Measurements from ENCODE around the gene GPR89A.
A peak's percentile ranks its signal among the peaks of the same experiment; 100 is the strongest.
"Not testable (repeated sequence)": the region's sequence is repeated elsewhere in the genome, so short reads cannot be mapped to it uniquely, and the experiment has no call there.

Gene GPR89A

DNA sequence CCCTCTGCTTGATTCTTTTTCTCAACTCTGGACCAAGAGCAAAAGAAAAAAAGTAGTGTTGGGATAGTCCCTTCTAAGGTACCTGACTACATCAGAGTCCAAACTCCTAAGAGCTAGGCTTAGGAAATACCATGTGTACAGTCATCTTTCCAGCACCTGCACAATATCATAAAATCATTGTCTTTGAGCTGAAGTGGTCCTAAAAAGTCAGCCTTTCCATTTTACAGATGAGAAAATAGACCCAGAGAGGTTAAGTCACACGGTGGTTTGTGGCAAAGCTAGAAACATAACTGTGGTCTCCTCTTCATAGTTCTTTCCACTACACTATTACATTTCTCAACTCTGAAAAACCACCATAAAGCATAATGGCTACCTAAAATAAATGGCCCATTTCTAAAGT lies 36.2 kb downstream of the GPR89A start:
- H4K20me1 ChIP-seq, H3K27ac ChIP-seq, H3K4me2 ChIP-seq, H3K36me3 ChIP-seq, H3K9me3 ChIP-seq, H3K4me3 ChIP-seq, H3K27me3 ChIP-seq, H3K4me1 ChIP-seq, H3K9ac ChIP-seq: not testable (repeated sequence)

DNA sequence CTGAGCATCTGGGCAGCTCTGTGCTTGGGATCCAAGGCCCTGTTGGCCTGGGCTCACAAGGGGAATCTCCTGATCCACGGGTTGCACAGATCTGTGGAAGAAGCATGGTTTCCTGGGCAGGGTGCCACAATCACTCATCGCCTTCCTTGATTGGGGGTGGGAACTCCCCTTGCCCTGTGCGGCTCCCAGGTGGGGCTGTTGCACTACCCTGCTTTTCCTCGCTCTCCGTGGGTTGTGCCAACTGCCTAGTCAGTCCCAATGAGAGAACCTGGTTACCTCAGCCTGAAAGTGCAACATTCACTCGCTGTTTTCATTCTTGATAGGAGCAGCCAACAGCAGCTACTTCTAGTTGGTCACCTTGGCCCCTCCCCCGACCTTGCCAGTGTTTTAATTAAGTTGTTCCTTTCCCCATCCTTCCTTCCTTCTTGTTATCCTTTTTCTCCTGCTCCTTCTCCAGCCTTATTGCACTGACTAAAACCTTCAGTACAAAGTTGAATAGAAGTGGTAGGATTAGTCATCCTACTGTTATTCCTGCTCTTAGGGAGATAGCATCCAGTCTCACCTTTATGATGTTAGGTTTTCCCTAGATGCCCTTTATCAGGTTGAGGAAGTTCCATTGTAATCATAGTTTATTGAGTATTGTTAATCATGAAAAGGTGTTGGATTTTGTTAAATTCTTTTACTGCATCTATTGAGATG lies 48.6 kb downstream of the GPR89A start:
- not testable (repeated sequence) for H3K9ac ChIP-seq, H3K4me2 ChIP-seq, H4K20me1 ChIP-seq, H3K27me3 ChIP-seq, H3K27ac ChIP-seq, H3K9me3 ChIP-seq, H3K4me1 ChIP-seq, H3K36me3 ChIP-seq, H3K4me3 ChIP-seq

DNA sequence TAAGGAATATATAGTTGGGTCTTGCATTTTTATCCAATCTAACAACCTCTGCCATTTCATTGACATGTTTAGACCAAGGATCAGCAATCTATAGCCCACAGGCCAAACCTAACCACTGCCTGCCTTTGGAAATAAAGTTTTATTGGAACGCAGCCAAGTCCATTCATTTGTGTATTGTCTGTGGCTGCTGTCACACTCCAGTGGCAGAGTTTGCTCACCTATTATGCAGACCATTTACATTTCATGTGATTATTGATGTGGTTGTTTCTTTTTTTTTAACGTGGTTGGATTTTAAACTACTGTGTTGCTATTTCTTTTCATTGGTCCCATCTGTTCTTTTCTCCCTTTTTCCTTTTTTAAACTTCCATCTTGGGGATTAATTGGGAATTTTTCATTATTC lies 54.7 kb downstream of the GPR89A start:
- not testable (repeated sequence) for H3K27me3 ChIP-seq, H3K4me3 ChIP-seq, H3K9ac ChIP-seq, H3K4me2 ChIP-seq, H3K4me1 ChIP-seq, H4K20me1 ChIP-seq, H3K9me3 ChIP-seq, H3K27ac ChIP-seq, H3K36me3 ChIP-seq

DNA sequence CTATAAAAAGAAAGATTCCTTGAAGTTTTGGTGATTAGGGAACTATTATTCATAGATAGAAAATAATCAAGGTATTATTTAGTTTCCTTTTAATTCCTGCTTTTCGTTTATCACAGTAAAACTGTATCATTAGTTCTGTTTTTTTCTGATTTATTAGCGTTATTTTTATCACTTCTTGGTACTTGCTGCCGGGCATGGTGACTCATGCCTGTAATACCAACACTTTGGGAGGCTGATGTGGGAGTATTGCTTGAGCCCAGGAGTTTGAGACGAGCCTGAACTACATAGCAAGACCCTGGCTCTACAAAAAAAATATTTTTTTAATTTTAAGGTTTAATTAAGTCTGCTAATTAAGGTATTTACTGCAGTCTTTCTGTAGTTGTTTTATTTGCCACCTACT lies 57.2 kb downstream of the GPR89A start:
- not testable (repeated sequence) for H4K20me1 ChIP-seq, H3K4me3 ChIP-seq, H3K4me1 ChIP-seq, H3K27me3 ChIP-seq, H3K27ac ChIP-seq, H3K36me3 ChIP-seq, H3K9ac ChIP-seq, H3K4me2 ChIP-seq, H3K9me3 ChIP-seq

DNA sequence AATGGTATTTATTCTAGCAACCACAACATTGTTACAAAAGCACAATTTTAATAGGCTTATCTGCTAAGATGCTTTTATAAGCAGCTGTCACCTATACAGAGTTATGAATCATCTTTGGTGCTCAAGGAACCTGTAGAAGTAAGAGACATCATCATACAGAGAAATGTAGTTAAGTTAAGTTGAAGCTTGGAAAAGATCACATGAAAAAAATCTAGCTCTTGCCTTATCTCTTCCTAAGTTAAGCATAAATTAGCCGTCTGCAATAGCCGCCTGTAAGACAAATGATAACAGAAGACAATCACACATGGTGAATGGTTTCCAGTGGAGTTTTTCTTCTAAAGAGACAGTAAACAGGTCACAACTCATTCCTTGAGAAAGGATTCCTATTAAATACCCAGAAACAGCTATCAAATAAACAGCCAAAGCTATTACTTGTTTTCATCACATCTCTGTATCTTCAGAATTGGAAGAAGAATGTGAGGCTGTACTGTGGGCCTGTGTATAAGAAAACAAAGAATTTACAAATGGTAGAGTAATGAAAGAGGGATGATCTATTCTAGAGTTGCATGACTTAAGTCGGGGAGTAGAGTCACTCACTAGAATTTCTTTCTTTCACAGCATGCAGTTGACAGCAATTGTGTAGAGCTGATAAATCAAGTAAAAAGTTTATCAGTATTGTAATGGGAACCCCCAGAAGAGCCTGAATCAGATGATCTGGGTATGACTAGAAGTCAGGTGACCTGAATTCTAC lies 63.4 kb downstream of the GPR89A start:
- not testable (repeated sequence) for H3K27ac ChIP-seq, H3K4me3 ChIP-seq, H3K4me1 ChIP-seq, H3K27me3 ChIP-seq, H3K4me2 ChIP-seq, H4K20me1 ChIP-seq, H3K36me3 ChIP-seq, H3K9me3 ChIP-seq, H3K9ac ChIP-seq

DNA sequence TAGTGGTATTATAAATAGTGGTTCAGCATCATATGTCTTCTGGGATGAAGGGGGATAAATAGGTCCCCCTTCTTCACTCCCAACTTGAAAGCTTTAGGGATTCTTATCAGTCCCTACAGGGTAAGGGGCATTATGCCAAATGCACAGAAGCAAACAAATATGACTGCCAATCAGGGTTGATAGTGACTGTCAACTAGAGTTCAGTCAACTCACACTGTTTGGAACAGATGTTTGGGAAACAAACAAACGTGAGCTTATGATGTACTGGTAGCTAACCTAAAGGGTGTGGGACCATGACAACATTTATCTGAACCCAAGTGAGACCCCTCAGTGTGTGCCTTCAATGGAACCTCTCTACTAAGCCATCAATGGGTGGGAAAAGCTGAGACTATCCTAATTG lies 65.4 kb downstream of the GPR89A start:
- H3K36me3 ChIP-seq, H4K20me1 ChIP-seq, H3K4me3 ChIP-seq, H3K4me1 ChIP-seq, H3K9me3 ChIP-seq, H3K27ac ChIP-seq, H3K4me2 ChIP-seq, H3K9ac ChIP-seq, H3K27me3 ChIP-seq: not testable (repeated sequence)

DNA sequence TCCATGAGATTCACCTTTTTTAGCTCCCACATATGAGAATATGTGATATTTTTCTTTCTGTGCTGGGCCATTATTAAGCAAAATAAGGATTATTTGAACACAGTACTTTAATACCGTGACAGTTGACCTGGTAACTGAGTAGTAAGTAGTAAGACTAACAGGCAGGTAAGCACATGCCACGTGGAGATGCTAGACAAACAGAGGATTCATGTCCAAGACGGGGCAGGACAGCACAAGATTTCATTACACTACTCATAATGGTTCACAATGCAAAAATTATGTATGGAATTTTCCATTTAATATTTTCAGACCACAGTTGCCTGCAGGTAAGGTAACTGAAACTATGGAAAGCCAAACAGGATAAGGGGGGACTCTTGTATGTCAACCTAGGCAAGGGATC lies 77.1 kb downstream of the GPR89A start:
- not testable (repeated sequence) for H3K27me3 ChIP-seq, H3K9me3 ChIP-seq, H3K36me3 ChIP-seq, H3K9ac ChIP-seq, H3K4me1 ChIP-seq, H3K4me3 ChIP-seq, H4K20me1 ChIP-seq, H3K27ac ChIP-seq, H3K4me2 ChIP-seq

DNA sequence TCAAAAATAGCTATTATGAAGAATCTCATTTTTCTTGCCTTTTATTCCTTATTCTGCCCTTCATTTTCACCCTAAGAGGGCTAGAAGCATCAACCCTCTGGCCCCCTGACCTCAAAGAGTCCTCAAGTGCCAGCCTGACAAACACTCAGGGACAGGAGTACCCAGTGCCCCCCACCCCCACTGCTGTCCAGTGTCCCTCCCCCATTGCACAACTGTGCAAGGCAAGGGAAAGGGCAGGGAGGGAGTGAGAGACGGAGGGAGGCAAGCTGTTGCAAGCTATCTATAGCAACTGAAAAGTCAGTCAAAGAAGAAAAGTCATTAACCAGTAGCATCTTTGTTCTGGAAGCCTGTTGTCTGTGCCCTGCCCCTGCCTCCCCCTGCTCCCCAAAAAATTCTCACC lies 78.3 kb downstream of the GPR89A start:
- H4K20me1 ChIP-seq, H3K4me2 ChIP-seq, H3K9ac ChIP-seq, H3K27ac ChIP-seq, H3K27me3 ChIP-seq, H3K36me3 ChIP-seq, H3K4me3 ChIP-seq, H3K9me3 ChIP-seq: not testable (repeated sequence)
- H3K4me1 ChIP-seq, result peaks cover 17% of the 10 kb centered on the region

DNA sequence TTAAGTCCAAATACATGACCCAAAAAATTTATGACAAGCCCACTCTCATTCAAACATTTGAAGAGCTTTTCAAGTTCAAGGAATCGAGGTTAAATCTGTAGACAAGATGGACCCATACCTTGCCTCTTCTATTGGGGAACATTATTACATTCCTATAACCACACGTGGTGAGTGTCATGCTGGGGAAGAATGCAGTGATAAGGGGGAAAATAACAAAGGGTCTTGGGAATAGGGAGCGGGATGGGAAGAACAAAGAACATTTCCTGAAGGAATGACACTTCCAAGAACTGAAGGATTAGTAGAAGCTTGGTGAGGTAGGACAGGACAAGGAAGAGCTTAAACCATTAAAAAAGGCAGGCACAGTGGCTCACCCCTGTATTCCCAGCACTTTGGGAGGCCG lies 80.5 kb downstream of the GPR89A start:
- H3K4me2 ChIP-seq, result no peak overlapping the region
- H4K20me1 ChIP-seq, result no peaks in the 10 kb centered on the region
- H3K27ac ChIP-seq, result no peak overlapping the region
- peaks cover 20% of the 10 kb centered on the region for H3K4me1 ChIP-seq
- TF ChIP-seq Cebpa-rat (IDR thresholded peaks at IDR 0.05), result no peak
- H3K9ac ChIP-seq, result no peak overlapping the region
- no peaks in the 10 kb centered on the region for H3K36me3 ChIP-seq
- no peaks in the 10 kb centered on the region for H3K27me3 ChIP-seq
- no peak overlapping the region for H3K4me3 ChIP-seq
- H3K9me3 ChIP-seq, result no peaks in the 10 kb centered on the region

DNA sequence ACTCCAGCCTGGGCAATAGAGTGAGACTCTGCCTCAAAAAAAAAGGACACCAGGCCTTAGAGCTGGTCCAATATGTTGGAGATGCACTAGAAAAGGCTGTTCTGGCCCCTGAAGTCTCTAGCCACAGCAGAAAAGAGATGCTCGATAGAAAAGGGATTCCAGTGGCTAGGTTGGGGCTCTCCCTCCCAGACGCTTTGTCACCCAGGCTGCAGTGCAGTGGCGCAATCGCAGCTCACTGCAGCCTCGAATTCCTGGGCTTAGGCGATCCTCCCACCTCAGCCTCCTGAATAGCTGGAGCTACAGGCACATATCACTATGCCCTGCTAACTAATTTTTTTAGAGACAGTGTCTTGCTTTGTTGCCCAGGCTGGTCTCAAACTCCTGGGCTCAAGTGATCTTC lies 81.1 kb downstream of the GPR89A start:
- Histone ChIP-seq H3K9me3 (no peaks in the 10 kb centered on the region), H3K36me3 (no peaks in the 10 kb centered on the region)
- TF ChIP-seq Cebpa-rat (IDR thresholded peaks at IDR 0.05), result no peak

DNA sequence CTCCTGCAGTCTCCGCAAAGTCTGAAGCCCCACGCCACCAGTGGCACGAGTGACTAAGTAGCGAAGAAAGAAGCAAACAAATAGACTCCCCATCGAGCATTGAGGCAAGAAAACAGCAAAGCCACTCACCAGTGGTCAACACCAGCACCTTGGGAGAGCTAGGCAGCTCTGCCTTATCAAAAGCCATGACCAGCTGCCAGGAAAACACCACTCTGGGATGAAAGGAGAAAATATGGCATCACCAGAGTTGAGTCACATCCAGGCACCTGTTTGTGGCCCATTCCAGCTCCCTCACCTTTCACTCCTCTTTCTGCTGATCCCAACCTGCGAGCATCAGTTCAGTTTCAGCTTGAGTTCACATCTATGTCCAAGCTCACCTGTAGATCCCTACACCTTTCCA lies 82.1 kb downstream of the GPR89A start:
- H4K20me1 ChIP-seq, result no peaks in the 10 kb centered on the region
- TF ChIP-seq Cebpa-rat (IDR thresholded peaks at IDR 0.05), result no peak
- H3K36me3 ChIP-seq, result no peaks in the 10 kb centered on the region
- H3K27me3 ChIP-seq, result no peaks in the 10 kb centered on the region
- H3K9me3 ChIP-seq, result no peaks in the 10 kb centered on the region
- H3K4me3 ChIP-seq, result no peak overlapping the region
- H3K4me2 ChIP-seq, result peak overlapping the region; percentile 53
- H3K9ac ChIP-seq, result no peak overlapping the region
- H3K27ac ChIP-seq, result no peak overlapping the region
- H3K4me1 ChIP-seq, result peaks cover 20% of the 10 kb centered on the region

More for the DNA sequence above, 81.1 kb downstream of the GPR89A start:
- Histone ChIP-seq H3K9ac (no peak overlapping the region), H3K27ac (no peak overlapping the region), H4K20me1 (no peaks in the 10 kb centered on the region), H3K27me3 (no peaks in the 10 kb centered on the region), H3K4me2 (no peak overlapping the region), H3K4me1 (peaks cover 20% of the 10 kb centered on the region), H3K4me3 (no peak overlapping the region)

All from BLaER1 (cell line).